ENCODE results near the gene SPOP.

Gene SPOP

GRCh38 chr17:49578952-49579500, 98.9 kb downstream of the SPOP start:
- no peak for TF ChIP-seq POLR2AphosphoS5 (IDR thresholded peaks at IDR 0.05; ENCODE audit: low read depth, low read length)

- TF ChIP-seq SIN3A (IDR thresholded peaks at IDR 0.05; ENCODE audit: borderline replicate concordance, insufficient read depth, low read length) (no peak), TAF1 (IDR thresholded peaks at IDR 0.05; ENCODE audit: borderline replicate concordance, insufficient read depth, low read length) (no peak), FOXP2 (optimal IDR thresholded peaks at IDR 0.05; ENCODE audit: borderline replicate concordance, extremely low read depth, extremely low read length, insufficient read depth) (no peak)
These were observed 99.5 kb downstream of the SPOP start for GRCh38 chr17:49578414-49578813.

GRCh38 chr17:49577963-49578362, 99.9 kb downstream of the SPOP start:
- TF ChIP-seq POLR2AphosphoS5 (IDR thresholded peaks at IDR 0.05; ENCODE audit: low read depth, low read length) (no peak), REST (IDR thresholded peaks at IDR 0.05; ENCODE audit: insufficient read depth in 1 of 2, low read depth in 2 of 2, low read length in 2 of 2) (no peak), SIN3A (IDR thresholded peaks at IDR 0.05; ENCODE audit: borderline replicate concordance, insufficient read depth, low read length) (no peak), TAF1 (IDR thresholded peaks at IDR 0.05; ENCODE audit: borderline replicate concordance, insufficient read depth, low read length) (no peak), FOXP2 (optimal IDR thresholded peaks at IDR 0.05; ENCODE audit: borderline replicate concordance, extremely low read depth, extremely low read length, insufficient read depth) (no peak)

- TF ChIP-seq REST (IDR thresholded peaks at IDR 0.05; ENCODE audit: insufficient read depth in 1 of 2, low read depth in 2 of 2, low read length in 2 of 2), result no peak
- TF ChIP-seq POLR2AphosphoS5 (IDR thresholded peaks at IDR 0.05; ENCODE audit: low read depth, low read length), result no peak
- no peak for TF ChIP-seq FOXP2 (optimal IDR thresholded peaks at IDR 0.05; ENCODE audit: borderline replicate concordance, extremely low read depth, extremely low read length, insufficient read depth)
- no peak for TF ChIP-seq TAF1 (IDR thresholded peaks at IDR 0.05; ENCODE audit: borderline replicate concordance, insufficient read depth, low read length)
- no peak for TF ChIP-seq SIN3A (IDR thresholded peaks at IDR 0.05; ENCODE audit: borderline replicate concordance, insufficient read depth, low read length)
These were observed 100.3 kb downstream of the SPOP start for GRCh38 chr17:49577650-49577934.

GRCh38 chr17:49576917-49577649, 100.8 kb downstream of the SPOP start:
- TF ChIP-seq SIN3A (IDR thresholded peaks at IDR 0.05; ENCODE audit: borderline replicate concordance, insufficient read depth, low read length), result no peak
- TF ChIP-seq REST (IDR thresholded peaks at IDR 0.05; ENCODE audit: insufficient read depth in 1 of 2, low read depth in 2 of 2, low read length in 2 of 2), result no peak
- no peak for TF ChIP-seq FOXP2 (optimal IDR thresholded peaks at IDR 0.05; ENCODE audit: borderline replicate concordance, extremely low read depth, extremely low read length, insufficient read depth)
- no peak for TF ChIP-seq POLR2AphosphoS5 (IDR thresholded peaks at IDR 0.05; ENCODE audit: low read depth, low read length)
- TF ChIP-seq TAF1 (IDR thresholded peaks at IDR 0.05; ENCODE audit: borderline replicate concordance, insufficient read depth, low read length), result no peak

- no peak for TF ChIP-seq SIN3A (IDR thresholded peaks at IDR 0.05; ENCODE audit: borderline replicate concordance, insufficient read depth, low read length)
- TF ChIP-seq REST (IDR thresholded peaks at IDR 0.05; ENCODE audit: insufficient read depth in 1 of 2, low read depth in 2 of 2, low read length in 2 of 2), result no peak
- TF ChIP-seq POLR2AphosphoS5 (IDR thresholded peaks at IDR 0.05; ENCODE audit: low read depth, low read length), result no peak
These were observed 101.6 kb downstream of the SPOP start for GRCh38 chr17:49576088-49576916.
